ENCODE results near the gene B3GNT9.

Gene B3GNT9, protein sequence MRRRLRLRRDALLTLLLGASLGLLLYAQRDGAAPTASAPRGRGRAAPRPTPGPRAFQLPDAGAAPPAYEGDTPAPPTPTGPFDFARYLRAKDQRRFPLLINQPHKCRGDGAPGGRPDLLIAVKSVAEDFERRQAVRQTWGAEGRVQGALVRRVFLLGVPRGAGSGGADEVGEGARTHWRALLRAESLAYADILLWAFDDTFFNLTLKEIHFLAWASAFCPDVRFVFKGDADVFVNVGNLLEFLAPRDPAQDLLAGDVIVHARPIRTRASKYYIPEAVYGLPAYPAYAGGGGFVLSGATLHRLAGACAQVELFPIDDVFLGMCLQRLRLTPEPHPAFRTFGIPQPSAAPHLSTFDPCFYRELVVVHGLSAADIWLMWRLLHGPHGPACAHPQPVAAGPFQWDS

DNA sequence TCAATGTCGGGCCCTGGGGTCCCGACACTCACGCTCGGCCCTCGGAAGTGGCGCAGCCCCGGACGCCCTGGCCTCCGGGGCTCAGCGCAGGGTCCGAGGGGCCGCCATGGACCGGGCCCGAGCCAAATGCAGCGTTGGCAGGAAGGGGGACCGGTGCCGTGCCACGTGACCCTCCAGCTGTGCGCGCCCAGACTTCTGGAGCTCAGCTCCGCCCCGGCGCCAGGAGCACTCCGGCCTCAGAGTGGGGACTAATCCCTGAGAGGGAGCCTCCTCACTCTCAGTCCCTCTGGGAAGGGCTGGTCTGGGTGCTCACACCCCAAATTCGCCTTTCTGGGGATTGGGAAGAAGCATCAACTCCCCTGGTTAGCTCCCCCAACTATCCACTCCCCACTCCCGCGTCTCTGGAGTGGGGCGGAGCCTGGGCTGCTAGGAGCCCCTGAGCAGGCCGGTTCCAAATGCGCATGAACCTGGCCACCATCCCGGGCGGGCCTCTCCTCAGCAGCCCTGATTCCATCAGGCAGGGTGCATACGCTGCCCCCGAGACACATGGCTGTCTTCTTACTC lies at the start of gene B3GNT9:
Gene B3GNT9 (minus strand): TSS at position 166 of the 564 bp plus-strand sequence. CDS start 513 bp downstream, outside the sequence.
- TF ChIP-seq GATA2 (IDR thresholded peaks at IDR 0.05; ENCODE audit: low read depth, low read length) (no peak), GATA3 (IDR thresholded peaks at IDR 0.05; ENCODE audit: low read depth, low read length) (no peak)

GRCh38 chr16:67200491-67200890 lies 49.7 kb upstream of the B3GNT9 start:
- no peak for TF ChIP-seq GATA2 (IDR thresholded peaks at IDR 0.05; ENCODE audit: low read depth, low read length)
- no peak for TF ChIP-seq GATA3 (IDR thresholded peaks at IDR 0.05; ENCODE audit: low read depth, low read length)

- TF ChIP-seq GATA2 (IDR thresholded peaks at IDR 0.05; ENCODE audit: low read depth, low read length) (no peak), GATA3 (IDR thresholded peaks at IDR 0.05; ENCODE audit: low read depth, low read length) (no peak)
These were observed 49.0 kb upstream of the B3GNT9 start for GRCh38 chr16:67199808-67200198.

GRCh38 chr16:67199011-67199807 lies 48.4 kb upstream of the B3GNT9 start, which contains the start of gene ELMO3:
TSS of gene ELMO3 (plus strand) at chr16:67199131. CDS start at chr16:67199327, 196 bp downstream.
- TF ChIP-seq GATA2 (IDR thresholded peaks at IDR 0.05; ENCODE audit: low read depth, low read length) (no peak), GATA3 (IDR thresholded peaks at IDR 0.05; ENCODE audit: low read depth, low read length) (no peak)

DNA sequence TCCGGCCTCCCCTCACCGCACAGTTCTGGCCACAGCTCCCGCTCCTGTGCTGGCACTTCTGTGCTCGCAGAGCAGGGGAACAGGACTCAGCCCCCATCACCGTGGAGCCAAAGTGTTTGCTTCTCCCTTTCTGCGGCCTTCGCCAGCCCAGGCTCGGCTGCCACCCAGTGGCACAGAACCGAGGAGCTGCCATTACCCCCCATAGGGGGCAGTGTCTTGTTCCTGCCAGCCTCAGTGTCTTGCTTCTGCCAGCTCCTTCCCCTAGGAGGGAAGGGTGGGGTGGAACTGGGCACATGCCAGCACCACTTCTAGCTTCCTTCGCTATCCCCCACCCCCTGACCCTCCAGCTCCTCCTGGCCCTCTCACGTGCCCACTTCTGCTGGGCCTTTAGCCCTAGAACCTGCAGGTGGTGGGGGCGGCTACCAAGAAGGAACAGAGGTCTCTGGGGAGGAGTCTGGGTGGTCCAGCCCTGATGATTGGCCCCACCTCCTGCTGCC lies 47.5 kb upstream of the B3GNT9 start:
- TF ChIP-seq GATA3 (IDR thresholded peaks at IDR 0.05; ENCODE audit: low read depth, low read length) (no peak), GATA2 (IDR thresholded peaks at IDR 0.05; ENCODE audit: low read depth, low read length) (no peak)

- TF ChIP-seq GATA2 (IDR thresholded peaks at IDR 0.05; ENCODE audit: low read depth, low read length): no peak
- no peak for TF ChIP-seq GATA3 (IDR thresholded peaks at IDR 0.05; ENCODE audit: low read depth, low read length)
These were observed 46.9 kb upstream of the B3GNT9 start for GRCh38 chr16:67197704-67198103.

GRCh38 chr16:67196881-67197280 lies 46.1 kb upstream of the B3GNT9 start:
- no peak for TF ChIP-seq GATA3 (IDR thresholded peaks at IDR 0.05; ENCODE audit: low read depth, low read length)
- no peak for TF ChIP-seq GATA2 (IDR thresholded peaks at IDR 0.05; ENCODE audit: low read depth, low read length)

DNA sequence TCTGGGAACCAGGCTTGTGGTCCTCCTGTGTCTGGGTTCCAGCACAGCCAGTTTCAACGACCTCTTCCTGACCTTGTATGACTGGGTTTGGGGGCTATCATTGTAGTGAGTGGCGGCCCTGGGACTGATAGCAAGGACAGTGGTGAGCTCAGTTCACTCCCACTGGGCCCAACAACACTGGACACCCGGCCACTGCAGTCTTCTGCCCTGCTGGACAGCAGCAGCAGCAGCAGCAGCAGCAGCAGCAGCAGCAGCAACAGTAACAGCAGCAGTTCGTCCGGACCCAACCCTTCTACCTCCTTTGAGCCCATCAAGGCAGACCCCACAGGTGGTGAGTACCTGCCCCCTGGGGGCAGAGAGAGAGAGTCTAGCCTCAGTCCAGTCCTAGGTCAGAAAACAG lies 44.9 kb upstream of the B3GNT9 start:
- TF ChIP-seq GATA2 (IDR thresholded peaks at IDR 0.05; ENCODE audit: low read depth, low read length): no peak
- no peak for TF ChIP-seq GATA3 (IDR thresholded peaks at IDR 0.05; ENCODE audit: low read depth, low read length)

- no peak for TF ChIP-seq GATA3 (IDR thresholded peaks at IDR 0.05; ENCODE audit: low read depth, low read length)
- TF ChIP-seq GATA2 (IDR thresholded peaks at IDR 0.05; ENCODE audit: low read depth, low read length): no peak
These were observed 43.5 kb upstream of the B3GNT9 start for GRCh38 chr16:67194260-67194659.

DNA sequence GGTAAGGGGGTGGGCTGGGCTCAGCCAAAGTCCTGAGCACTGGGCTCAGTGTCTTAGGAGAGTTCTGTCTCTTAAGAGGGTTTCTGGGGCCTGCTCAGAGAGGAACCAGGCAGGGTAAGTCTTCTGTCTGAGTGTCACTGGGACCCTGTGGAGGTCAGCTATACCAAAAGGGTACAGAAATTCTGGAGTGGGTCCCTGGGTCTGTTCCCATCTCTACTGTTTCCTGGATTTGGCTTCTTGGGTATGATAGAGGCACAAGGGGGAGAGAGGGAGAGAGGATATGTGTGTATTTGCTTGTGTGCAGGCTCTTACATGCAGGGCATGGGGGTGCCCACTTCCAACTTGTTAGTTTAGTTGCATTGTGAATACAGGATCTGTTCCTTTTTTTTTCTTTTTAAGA lies 42.7 kb upstream of the B3GNT9 start:
- TF ChIP-seq GATA2 (IDR thresholded peaks at IDR 0.05; ENCODE audit: low read depth, low read length) (no peak), GATA3 (IDR thresholded peaks at IDR 0.05; ENCODE audit: low read depth, low read length) (no peak)

DNA sequence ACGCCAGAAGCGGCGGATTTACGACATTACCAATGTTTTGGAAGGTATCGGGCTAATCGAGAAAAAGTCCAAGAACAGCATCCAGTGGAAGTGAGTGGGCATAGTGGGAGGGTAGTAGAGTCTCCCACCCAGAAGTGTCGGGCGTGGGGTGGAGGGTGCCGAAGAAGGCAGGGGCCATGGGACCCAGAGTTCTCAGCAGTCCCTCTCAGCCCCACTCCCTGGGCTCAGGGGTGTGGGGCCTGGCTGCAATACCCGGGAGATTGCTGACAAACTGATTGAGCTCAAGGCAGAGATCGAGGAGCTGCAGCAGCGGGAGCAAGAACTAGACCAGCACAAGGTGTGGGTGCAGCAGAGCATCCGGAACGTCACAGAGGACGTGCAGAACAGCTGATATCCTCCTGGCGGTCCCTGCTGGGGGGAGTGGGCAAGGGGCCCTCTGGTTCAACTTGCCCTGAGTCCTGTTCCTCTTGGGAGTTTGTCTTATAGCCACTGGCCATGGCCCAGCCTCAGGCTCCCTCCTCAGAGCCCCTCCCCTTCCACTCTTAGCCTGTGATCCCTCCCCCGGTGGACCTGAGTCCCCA lies 42.1 kb upstream of the B3GNT9 start:
- TF ChIP-seq GATA2 (IDR thresholded peaks at IDR 0.05; ENCODE audit: low read depth, low read length): no peak
- no peak for TF ChIP-seq GATA3 (IDR thresholded peaks at IDR 0.05; ENCODE audit: low read depth, low read length)

DNA sequence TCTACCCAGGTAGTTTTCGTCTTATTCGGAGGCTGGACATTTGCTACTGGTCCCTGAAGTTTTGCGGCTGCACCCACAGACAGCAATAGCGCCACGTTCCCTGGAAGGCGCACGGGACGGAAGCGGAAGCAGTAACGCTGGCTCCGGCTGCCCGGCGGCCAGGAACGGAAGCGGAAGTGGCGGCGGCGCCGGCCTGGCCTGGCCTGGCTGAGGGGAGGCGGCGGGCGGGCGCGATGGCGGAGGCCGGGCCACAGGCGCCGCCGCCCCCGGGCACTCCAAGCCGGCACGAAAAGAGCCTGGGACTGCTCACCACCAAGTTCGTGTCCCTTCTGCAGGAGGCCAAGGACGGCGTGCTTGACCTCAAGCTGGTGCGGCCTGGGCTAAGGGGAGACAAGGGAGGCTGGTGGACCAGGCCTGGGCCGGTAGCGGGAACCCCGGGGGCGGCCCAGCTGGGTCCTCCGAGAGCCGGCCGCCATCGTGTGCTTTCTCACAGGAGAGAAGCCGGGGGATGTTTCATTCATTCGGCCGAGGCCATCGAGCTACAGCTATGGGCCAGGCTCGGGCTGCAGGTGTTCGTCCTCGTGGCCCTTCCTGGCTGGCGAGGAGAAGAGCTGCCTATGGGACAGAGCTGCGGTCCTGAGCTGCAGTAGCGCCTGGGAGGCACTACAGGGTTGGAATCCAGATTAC lies 41.3 kb upstream of the B3GNT9 start, which contains the start of gene E2F4:
Gene E2F4 (plus strand): TSS at position 161 of the 687 bp plus-strand sequence. CDS start 73 bp downstream, at position 234.
- TF ChIP-seq GATA3 (IDR thresholded peaks at IDR 0.05; ENCODE audit: low read depth, low read length): no peak
- TF ChIP-seq GATA2 (IDR thresholded peaks at IDR 0.05; ENCODE audit: low read depth, low read length): no peak

DNA sequence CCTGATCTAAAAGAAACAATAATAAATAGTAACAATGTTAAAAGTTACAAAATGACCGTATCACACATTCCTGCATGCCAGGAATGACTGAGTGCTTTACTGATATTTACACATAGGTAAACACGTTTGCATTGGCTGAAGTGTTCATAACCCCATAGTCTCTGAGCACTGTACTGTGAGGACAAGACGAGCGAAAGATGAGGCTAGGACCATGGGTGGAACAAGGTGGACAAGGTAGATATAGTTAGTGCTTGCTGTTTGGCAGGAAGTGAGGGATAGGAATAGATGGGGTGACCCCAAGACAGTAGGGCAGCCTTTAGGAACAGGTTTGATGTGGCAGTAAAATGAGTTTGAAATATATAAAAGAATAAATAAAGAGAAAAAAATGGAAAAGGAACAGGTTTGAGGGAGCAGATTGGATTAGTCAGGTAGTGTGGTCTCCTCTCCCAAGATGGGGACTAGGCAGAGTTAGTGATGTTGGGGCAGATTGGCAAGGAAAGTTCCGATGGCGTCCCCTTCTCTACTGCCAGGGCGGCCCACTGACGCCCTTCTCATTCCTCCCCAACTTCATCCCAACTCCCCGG lies 40.7 kb upstream of the B3GNT9 start:
- TF ChIP-seq GATA2 (IDR thresholded peaks at IDR 0.05; ENCODE audit: low read depth, low read length) (no peak), GATA3 (IDR thresholded peaks at IDR 0.05; ENCODE audit: low read depth, low read length) (no peak)

Measured in SH-SY5Y (cell line).